ENCODE measurements around the gene DDX19B.
"Not testable (repeated sequence)": the region's sequence is repeated elsewhere in the genome, so short reads cannot be mapped to it uniquely, and the experiment has no call there.

The DDX19B gene

GRCh38 chr16:70298988-70299938, at the start of gene DDX19B:
Gene DDX19B, plus strand, starts transcription at chr16:70299186. Its CDS starts 112 bp downstream, at chr16:70299298.
- peak; percentile 35 for DNase-seq

GRCh38 chr16:70249697-70250096, 49.3 kb upstream of the DDX19B start:
- not testable (repeated sequence) for DNase-seq

- no peak for DNase-seq
Observed at GRCh38 chr16:70250748-70251628, 48.0 kb upstream of the DDX19B start.

- DNase-seq: peak; percentile 70
Observed at GRCh38 chr16:70251629-70252354, 47.2 kb upstream of the DDX19B start, which contains the start of gene EXOSC6. Gene EXOSC6, minus strand, starts transcription at chr16:70251940. Its CDS starts 40 bp downstream, at chr16:70251900.

- DNase-seq: no peak
Observed at GRCh38 chr16:70252355-70252988, 46.5 kb upstream of the DDX19B start.

- no peak for DNase-seq
Observed at GRCh38 chr16:70253291-70254106, 45.5 kb upstream of the DDX19B start.

GRCh38 chr16:70254180-70254964, 44.6 kb upstream of the DDX19B start:
- no peak for DNase-seq

GRCh38 chr16:70254965-70255286, 44.1 kb upstream of the DDX19B start:
- DNase-seq: no peak

GRCh38 chr16:70255574-70255973, 43.4 kb upstream of the DDX19B start:
- no peak for DNase-seq

- DNase-seq: no peak
Observed at GRCh38 chr16:70257391-70257790, 41.6 kb upstream of the DDX19B start.

GRCh38 chr16:70258065-70258464, 40.9 kb upstream of the DDX19B start:
- no peak for DNase-seq

GRCh38 chr16:70258946-70259345, 40.0 kb upstream of the DDX19B start:
- no peak for DNase-seq

- DNase-seq: not testable (repeated sequence)
Observed at GRCh38 chr16:70259903-70260302, 39.1 kb upstream of the DDX19B start.

GRCh38 chr16:70267516-70267915, 31.5 kb upstream of the DDX19B start:
- no peak for DNase-seq

- not testable (repeated sequence) for DNase-seq
Observed at GRCh38 chr16:70267922-70268321, 31.1 kb upstream of the DDX19B start.

GRCh38 chr16:70269471-70269870, 29.5 kb upstream of the DDX19B start:
- DNase-seq: no peak

- DNase-seq: no peak
Observed at GRCh38 chr16:70270176-70270575, 28.8 kb upstream of the DDX19B start.

GRCh38 chr16:70271696-70272095, 27.3 kb upstream of the DDX19B start:
- no peak for DNase-seq

- no peak for DNase-seq
Observed at GRCh38 chr16:70276392-70276791, 22.6 kb upstream of the DDX19B start.

- DNase-seq: not testable (repeated sequence)
Observed at GRCh38 chr16:70287304-70287971, 11.5 kb upstream of the DDX19B start.
